Measurements from ENCODE around the gene SKAP2.

DNA sequence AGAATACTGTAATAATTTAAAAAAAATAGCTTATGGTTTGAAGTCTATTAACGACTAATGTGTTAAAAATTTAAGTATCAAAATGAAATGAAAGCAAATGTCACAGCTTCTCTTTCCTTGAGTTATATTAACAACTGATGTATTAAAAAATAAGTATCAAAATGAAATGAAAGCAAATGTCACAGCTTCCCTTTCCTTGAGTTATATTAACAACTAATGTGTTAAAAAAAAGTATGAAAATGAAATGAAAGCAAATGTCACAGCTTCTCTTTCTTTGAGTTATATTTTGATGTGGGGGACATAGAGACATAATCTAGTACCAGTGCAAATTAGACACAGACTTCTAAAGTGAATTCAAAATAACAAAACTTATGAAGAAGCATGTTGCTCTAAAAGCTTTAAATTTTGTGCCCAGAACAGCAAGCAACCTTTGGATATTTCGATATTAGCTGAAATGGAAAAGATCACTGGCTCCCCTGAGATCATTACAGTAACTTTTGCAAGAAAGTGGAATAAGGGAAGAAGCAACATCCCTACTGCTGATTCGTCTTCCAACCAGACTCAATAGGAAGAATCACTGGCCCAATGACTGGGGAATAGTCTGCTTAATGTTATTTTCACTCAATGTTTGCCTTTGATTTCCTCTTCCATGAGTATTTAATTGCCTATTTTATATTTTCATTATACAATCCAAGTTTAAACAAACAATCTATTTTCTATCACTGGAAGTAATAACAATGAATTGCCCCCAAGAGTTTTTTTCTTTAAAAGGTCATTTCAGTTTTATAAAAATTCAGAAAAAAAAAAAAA, 8.0 kb downstream of the SKAP2 start:
- TF ChIP-seq CTCF (IDR thresholded peaks at IDR 0.05; ENCODE audit: borderline replicate concordance, extremely low read depth, low read length, poor library complexity, severe bottlenecking) (no peak), EZH2 (IDR thresholded peaks at IDR 0.05; ENCODE audit: borderline replicate concordance, low read depth, low read length, severe bottlenecking) (no peak)
